ENCODE measurements around the gene TCAF1.
"Not testable (repeated sequence)": the region's sequence is repeated elsewhere in the genome, so short reads cannot be mapped to it uniquely, and the experiment has no call there.

TCAF1 gene

GRCh38 chr7:143837223-143837622, 64.8 kb downstream of the TCAF1 start:
- peak; percentile 36 for TF ChIP-seq CTCF (IDR thresholded peaks at IDR 0.05; ENCODE audit: insufficient read depth, low read depth, low read length, missing control alignments)
- not testable (repeated sequence) for DNase-seq (ENCODE audit: low read depth); H3K4me3 ChIP-seq (ENCODE audit: low read depth, low read length)

- DNase-seq (ENCODE audit: low read depth); H3K4me3 ChIP-seq (ENCODE audit: low read depth, low read length): not testable (repeated sequence)
Measured at GRCh38 chr7:143836622-143837021, 65.4 kb downstream of the TCAF1 start.

- DNase-seq (ENCODE audit: low read depth) = not testable (repeated sequence)
Measured at GRCh38 chr7:143836088-143836487, 65.9 kb downstream of the TCAF1 start.

GRCh38 chr7:143826578-143826977, 75.4 kb downstream of the TCAF1 start:
- DNase-seq (ENCODE audit: low read depth); H3K4me3 ChIP-seq (ENCODE audit: low read depth, low read length): not testable (repeated sequence)

More at GRCh38 chr7:143836088-143836487, 65.9 kb downstream of the TCAF1 start:
- not testable (repeated sequence) for H3K4me3 ChIP-seq (ENCODE audit: low read depth, low read length)

- not testable (repeated sequence) for DNase-seq (ENCODE audit: low read depth); H3K4me3 ChIP-seq (ENCODE audit: low read depth, low read length)
Measured at GRCh38 chr7:143824295-143825135, 77.5 kb downstream of the TCAF1 start.

- not testable (repeated sequence) for H3K4me3 ChIP-seq (ENCODE audit: low read depth, low read length); DNase-seq (ENCODE audit: low read depth)
Measured at GRCh38 chr7:143823634-143824294, 78.2 kb downstream of the TCAF1 start.

GRCh38 chr7:143821392-143822277, 80.3 kb downstream of the TCAF1 start:
- not testable (repeated sequence) for DNase-seq (ENCODE audit: low read depth); H3K4me3 ChIP-seq (ENCODE audit: low read depth, low read length)

- DNase-seq (ENCODE audit: low read depth); H3K4me3 ChIP-seq (ENCODE audit: low read depth, low read length): not testable (repeated sequence)
Measured at GRCh38 chr7:143817873-143818272, 84.1 kb downstream of the TCAF1 start.

- not testable (repeated sequence) for DNase-seq (ENCODE audit: low read depth); H3K4me3 ChIP-seq (ENCODE audit: low read depth, low read length)
Measured at GRCh38 chr7:143816471-143817133, 85.4 kb downstream of the TCAF1 start.

GRCh38 chr7:143810639-143811038, 91.3 kb downstream of the TCAF1 start:
- not testable (repeated sequence) for H3K4me3 ChIP-seq (ENCODE audit: low read depth, low read length); DNase-seq (ENCODE audit: low read depth)

- DNase-seq (ENCODE audit: low read depth); H3K4me3 ChIP-seq (ENCODE audit: low read depth, low read length): not testable (repeated sequence)
Measured at GRCh38 chr7:143806664-143807071, 95.3 kb downstream of the TCAF1 start.

Data from GM12865 (cell line).